ENCODE measurements around the gene ELK3. TPM values are rescaled to one million over a fixed set of nuclear protein-coding genes. Genes with fewer than 3 reads are reported as not detected.

The ELK3 gene
- total and polyA plus RNA-seq, 2 of the 8 experiments (the other 6 are each of a cell fraction or from before 2014, with no cell fraction given): 3.5 to 14.3 TPM

GRCh38 chr12:96196781-96197180 is 2.6 kb downstream of the ELK3 start:
- 84% methylated on average over 6 of the region's 6 CpGs; no CpG with 5 or more reads in 1 of the 2 experiments for WGBS, 2 experiments (ENCODE audit: extremely low coverage in 1 of 2, insufficient coverage in 1 of 2, insufficient read length in 1 of 2, insufficient replicate concordance in 2 of 2, low coverage in 1 of 2, low lambda C conversion rate in 2 of 2, missing lambda C conversion rate in 1 of 2)
- no peak overlapping the region for H4K8ac ChIP-seq (ENCODE audit: extremely low read depth, insufficient read depth, low read length)
- H3K4me3 ChIP-seq (ENCODE audit: extremely low read depth in 1 of 4, insufficient read depth in 2 of 4, low read depth in 3 of 4, low read length in 4 of 4): no peak overlapping the region
- FAIRE-seq: no peak
- no peaks in the 10 kb centered on the region for H3K36me3 ChIP-seq (ENCODE audit: control insufficient read depth in 2 of 4, insufficient read depth in 4 of 4, low read length in 3 of 4)
- H2BK120ac ChIP-seq (replicated peaks; ENCODE audit: low read depth, low read length): no peak overlapping the region
- ChIA-PET POLR2A (ENCODE audit: partially characterized antibody) (no interaction called here), CTCF (ENCODE audit: partially characterized antibody) (no interaction called here)
- H3K9ac ChIP-seq (replicated peaks in 1 of 4; ENCODE audit: extremely low read depth in 1 of 4, low read depth in 3 of 4, low read length in 3 of 4): no peak overlapping the region
- H3K23me2 ChIP-seq (ENCODE audit: low read depth, low read length): peaks cover 14% of the 10 kb centered on the region; the same call in 1 of the 2 replicates
- H4K91ac ChIP-seq (replicated peaks; ENCODE audit: insufficient read length, low read length): no peak overlapping the region
- no peak overlapping the region for H3K23ac ChIP-seq (ENCODE audit: insufficient read length)
- no peaks in the 10 kb centered on the region for H3K79me1 ChIP-seq (ENCODE audit: low read depth, low read length)
- peaks cover 0 to 2% of the 10 kb centered on the region in 2 experiments for H4K20me1 ChIP-seq (replicated peaks in 1 of 2; ENCODE audit: control insufficient read depth in 1 of 2, insufficient read depth in 2 of 2, low read length in 2 of 2)
- H2BK20ac ChIP-seq (ENCODE audit: low read length): no peak overlapping the region
- H2AK5ac ChIP-seq (ENCODE audit: low read depth, low read length): no peak overlapping the region
- no peak overlapping the region for H3K27ac ChIP-seq (ENCODE audit: low read depth, low read length)
- DNase-seq (ENCODE audit: low read depth in 1 of 2, low spot score in 2 of 2): no peak
- H3K4ac ChIP-seq (replicated peaks; ENCODE audit: insufficient read length, low read depth, low read length): no peak overlapping the region
- H4K5ac ChIP-seq (ENCODE audit: insufficient read length, low read depth, low read length): no peak overlapping the region
- H2AFZ ChIP-seq (ENCODE audit: low read length): no peak overlapping the region
- H2BK12ac ChIP-seq (ENCODE audit: low read depth, low read length): no peak overlapping the region
- peaks cover 0 to 2% (median 1%) of the 10 kb centered on the region in 4 experiments; a peak in 4 of 7 replicates for H3K4me1 ChIP-seq (replicated peaks in 1 of 4; ENCODE audit: control insufficient read depth in 3 of 4, insufficient read depth in 4 of 4, low read length in 3 of 4)
- no peaks in the 10 kb centered on the region for H3K9me3 ChIP-seq (ENCODE audit: insufficient read depth in 2 of 2, low read depth in 1 of 2, low read length in 1 of 2)
- H3K56ac ChIP-seq (replicated peaks; ENCODE audit: insufficient read length, low read depth, low read length): no peak overlapping the region
- peak overlapping the region in 1 of 2 experiments; percentile 96; a peak in 1 of 4 replicates for H3K4me2 ChIP-seq (ENCODE audit: insufficient read depth in 1 of 2, low read depth in 2 of 2, low read length in 2 of 2)
- H3K27me3 ChIP-seq (replicated peaks in 1 of 4; ENCODE audit: control insufficient read depth in 3 of 4, extremely low read depth in 1 of 4, insufficient read depth in 3 of 4, low read length in 3 of 4): peaks cover 0 to 10% (median 6%) of the 10 kb centered on the region in 4 experiments; a peak in 5 of 7 replicates
- H2BK15ac ChIP-seq (ENCODE audit: low read length): no peak overlapping the region
- no peaks in the 10 kb centered on the region; a peak in 1 of 4 replicates for H3K79me2 ChIP-seq (ENCODE audit: control insufficient read depth in 1 of 2, insufficient read depth in 2 of 2, low read length in 2 of 2)
- no peak overlapping the region for H2BK5ac ChIP-seq (ENCODE audit: low read depth, low read length)
- no peak overlapping the region for H3K18ac ChIP-seq (ENCODE audit: extremely low read depth, low read length)
- H3K14ac ChIP-seq (ENCODE audit: insufficient read length): no peak overlapping the region
- TF ChIP-seq RBBP5 (IDR thresholded peaks at IDR 0.05; ENCODE audit: borderline replicate concordance, low read depth, low read length): no peak
- no peak for TF ChIP-seq YY1 (IDR thresholded peaks at IDR 0.05; ENCODE audit: low read depth, low read length)
- TF ChIP-seq TAF7 (optimal IDR thresholded peaks at IDR 0.05; ENCODE audit: borderline replicate concordance, low read depth, low read length): no peak
